Smooth muscle cell of the brain vasculature (primary cell): Measurements from ENCODE around the gene NAP1L5.

ENCODE experiments used
- DNase-seq: peaks from one replicate; pipeline ENCODE4 v3.0.0-alpha.2; 2012; ENCODE audit warnings: low read depth, low spot score

Gene NAP1L5, protein sequence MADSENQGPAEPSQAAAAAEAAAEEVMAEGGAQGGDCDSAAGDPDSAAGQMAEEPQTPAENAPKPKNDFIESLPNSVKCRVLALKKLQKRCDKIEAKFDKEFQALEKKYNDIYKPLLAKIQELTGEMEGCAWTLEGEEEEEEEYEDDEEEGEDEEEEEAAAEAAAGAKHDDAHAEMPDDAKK

DNA sequence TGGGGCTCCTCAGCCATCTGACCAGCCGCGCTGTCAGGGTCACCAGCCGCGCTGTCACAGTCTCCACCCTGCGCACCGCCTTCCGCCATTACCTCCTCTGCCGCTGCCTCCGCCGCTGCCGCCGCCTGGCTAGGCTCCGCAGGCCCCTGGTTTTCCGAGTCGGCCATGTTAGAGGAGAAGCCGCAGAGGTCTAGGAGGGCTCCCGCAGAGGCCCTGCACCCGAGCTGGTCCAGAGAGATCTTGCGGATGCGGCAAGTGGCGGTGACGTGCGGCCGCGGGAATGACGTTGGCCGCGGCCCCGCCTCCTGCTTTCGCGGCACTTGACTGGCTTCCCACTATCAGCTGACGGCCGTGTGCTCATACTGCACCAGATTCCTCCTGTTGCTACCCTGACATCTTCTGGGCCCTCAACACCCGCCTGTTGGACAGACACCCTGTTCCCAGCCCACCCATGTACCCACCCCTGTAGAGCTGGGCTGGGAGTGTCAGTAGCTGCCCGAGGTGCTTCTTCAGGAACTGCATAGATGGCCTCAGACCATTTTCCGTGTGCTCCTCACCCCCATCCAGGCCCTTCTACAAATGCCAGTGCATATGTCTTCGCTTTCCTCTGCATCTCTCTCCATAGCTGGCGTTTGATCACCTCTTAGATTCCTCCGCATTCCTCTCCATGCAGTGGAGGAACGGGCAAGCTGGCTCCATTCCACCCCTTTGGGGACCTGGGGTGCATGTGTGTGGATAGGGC is at the start of gene NAP1L5:
TSS of gene NAP1L5 (minus strand) at position 242 of the 742 bp plus-strand sequence. CDS start at position 167, 75 bp downstream.
- peak; percentile 26 for DNase-seq

GRCh38 chr4:88747351-88747750 is 49.7 kb upstream of the NAP1L5 start:
- DNase-seq = no peak

- no peak for DNase-seq
These were observed 48.6 kb upstream of the NAP1L5 start for GRCh38 chr4:88746206-88746605.

- no peak for DNase-seq
These were observed 48.0 kb upstream of the NAP1L5 start for GRCh38 chr4:88745581-88746163.

GRCh38 chr4:88745175-88745574 is 47.5 kb upstream of the NAP1L5 start:
- DNase-seq = no peak

DNA sequence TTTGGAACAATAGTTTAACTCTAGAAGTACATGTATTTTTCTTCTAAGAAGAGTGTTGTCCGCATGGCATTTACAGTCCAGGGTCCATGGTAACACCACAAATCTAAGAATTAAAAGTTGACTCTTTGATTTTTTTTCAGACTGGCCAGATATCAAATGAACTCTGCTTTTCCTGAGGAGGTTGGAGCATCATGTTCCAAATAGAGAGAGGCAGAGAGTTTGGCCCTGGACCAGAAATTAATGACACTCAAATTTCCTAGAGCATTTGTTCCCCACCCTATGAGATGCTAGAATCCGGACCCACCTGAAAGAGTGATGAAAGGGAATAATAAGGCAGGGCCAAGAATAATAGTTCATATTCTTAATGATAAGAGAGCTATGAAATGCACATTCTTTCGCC is 47.0 kb upstream of the NAP1L5 start:
- DNase-seq = no peak

GRCh38 chr4:88743696-88744095 is 46.1 kb upstream of the NAP1L5 start:
- DNase-seq = no peak

- DNase-seq = no peak
These were observed 44.9 kb upstream of the NAP1L5 start for GRCh38 chr4:88742561-88742960.

DNA sequence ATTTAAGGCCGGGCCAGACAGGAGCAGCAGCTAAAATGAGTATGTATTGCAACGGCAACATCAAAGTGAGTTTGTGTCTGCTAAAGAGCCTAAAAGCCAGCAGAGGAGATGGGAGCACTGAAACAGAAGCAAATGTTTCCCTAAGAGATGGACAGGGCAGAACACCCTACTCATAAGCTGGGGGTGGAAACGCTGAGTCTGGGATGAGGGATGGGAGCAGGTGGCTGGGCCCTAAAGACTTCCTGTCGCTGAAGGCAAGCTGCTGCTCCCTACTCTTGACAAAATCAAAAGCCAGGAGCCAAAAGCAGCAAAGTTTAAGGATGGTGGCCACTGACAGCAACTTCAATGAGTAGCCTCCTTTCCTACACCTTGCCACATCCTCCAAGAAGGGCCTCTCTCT is 40.6 kb upstream of the NAP1L5 start:
- DNase-seq = no peak

GRCh38 chr4:88737307-88737941 is 39.8 kb upstream of the NAP1L5 start:
- no peak for DNase-seq

DNA sequence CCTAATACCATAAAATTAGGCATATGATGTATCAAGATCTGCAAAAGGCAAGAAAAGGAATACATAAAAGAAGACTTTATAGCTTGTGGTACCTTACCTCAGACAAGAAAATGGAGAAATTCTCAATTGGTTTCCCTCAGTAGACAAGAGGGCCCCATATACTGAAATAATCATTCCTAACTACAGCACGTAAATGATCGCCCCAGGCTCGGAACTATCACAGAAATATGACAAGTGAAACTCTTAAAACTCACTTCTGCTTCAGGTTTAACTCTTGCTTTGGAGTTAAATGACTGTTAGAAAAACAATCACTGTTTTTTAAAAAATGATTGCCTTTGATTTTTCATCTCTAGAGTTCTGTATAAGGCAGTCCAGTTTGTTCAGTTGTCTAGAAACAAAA is 38.6 kb upstream of the NAP1L5 start:
- no peak for DNase-seq

DNA sequence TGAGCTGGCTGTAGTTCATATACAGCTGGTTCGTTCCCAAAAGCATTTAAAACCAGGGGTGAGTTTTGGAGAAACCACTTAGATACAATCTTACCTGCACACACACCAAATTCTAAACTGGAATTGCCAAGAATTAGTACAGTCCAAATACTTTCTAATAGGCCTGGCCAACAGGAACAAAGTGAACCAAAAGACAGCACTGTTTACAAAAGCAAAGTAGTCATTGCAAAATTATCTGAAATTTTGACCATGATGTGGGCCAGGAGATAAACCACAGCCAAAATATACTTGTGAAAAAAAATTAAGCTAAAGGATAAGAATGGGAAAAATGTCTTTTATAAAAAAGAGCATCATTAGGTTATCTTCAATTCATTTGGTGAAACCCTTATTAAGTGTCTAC is 37.9 kb upstream of the NAP1L5 start:
- DNase-seq = no peak

DNA sequence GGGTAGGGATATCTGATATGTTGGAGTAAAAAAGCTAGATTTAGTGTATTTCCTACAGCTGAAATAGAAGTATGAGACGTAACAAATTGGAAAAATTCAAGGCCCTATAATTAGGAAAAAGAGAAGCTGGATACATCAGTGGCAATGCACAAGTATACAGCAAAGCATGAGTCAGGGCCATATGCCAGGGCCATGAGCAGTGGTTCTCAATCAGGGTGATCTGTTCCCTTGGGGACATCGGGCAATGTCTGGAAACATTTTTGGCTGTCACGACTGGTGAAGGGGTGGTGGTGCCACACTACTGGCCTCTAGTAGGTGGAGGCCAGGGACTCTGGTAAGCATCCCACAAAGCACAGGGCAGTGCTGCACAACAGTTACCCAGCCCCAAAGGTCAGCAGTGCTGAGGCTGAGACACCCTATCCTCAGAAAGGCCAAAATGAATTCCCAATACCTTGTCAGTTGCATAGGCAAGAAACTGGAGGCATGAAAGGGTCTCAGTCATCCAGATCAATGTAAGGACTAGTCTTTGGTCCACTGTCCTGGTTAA is 36.8 kb upstream of the NAP1L5 start:
- DNase-seq = no peak

- no peak for DNase-seq
These were observed 35.2 kb upstream of the NAP1L5 start for GRCh38 chr4:88732714-88733368.

DNA sequence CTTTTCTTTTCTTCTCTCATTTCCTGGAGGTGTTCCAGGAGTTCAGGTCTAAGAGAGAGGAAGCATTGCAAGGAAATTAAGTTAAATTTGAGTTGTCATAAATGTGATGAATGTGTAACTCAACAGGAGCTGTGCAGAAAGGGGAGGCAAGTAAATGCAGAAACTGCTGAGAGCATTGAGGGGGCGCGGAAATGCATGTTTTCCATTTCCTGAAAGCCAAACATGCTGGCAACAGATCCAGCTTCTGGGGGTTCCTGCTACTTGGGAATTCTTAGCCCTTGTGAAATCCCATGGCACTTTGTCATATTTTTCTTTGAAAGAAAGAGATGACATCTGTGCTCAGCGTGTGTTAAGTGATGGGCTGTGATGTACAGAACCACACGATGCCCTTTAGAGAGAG is 33.8 kb upstream of the NAP1L5 start:
- no peak for DNase-seq

DNA sequence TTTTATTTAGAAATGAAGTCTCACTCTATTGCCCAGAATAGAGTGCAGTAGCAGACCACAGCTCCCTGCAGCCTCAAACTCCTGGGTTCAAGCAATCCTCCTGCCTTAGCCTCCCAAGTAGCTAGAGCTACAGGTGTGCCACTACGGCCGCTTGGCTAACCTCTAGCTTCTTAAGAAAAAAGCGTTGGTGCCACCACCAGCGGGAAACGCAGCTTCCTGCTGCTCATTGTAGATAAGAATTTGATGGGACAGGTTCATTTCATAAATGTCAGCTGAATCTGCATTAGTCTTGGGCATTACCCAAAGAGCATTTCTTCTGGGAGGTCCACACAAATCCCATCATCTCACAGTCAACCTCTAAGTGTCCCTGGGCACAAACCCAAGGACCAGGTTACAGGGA is 33.2 kb upstream of the NAP1L5 start:
- no peak for DNase-seq

GRCh38 chr4:88729146-88729760 is 31.6 kb upstream of the NAP1L5 start:
- DNase-seq = no peak

DNA sequence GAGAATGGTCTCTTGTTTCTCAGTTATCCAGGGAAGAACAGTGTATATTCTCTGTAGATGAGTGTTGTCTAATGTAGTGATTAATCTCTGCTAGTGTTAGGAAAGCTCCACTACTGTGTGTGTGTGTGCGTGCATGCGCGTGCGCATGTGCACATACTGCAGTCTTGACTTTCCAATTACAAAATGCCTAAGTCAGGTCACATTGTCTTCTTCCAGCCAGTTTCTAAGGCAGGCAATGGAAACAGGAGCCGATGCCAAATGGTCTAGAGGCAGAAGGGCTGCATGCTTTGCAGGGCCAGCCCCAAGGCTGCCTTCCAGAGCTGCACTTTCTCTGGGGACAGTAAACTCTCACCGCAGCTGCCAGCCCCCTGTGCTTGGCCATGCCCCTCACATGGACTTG is 30.5 kb upstream of the NAP1L5 start:
- DNase-seq = no peak

DNA sequence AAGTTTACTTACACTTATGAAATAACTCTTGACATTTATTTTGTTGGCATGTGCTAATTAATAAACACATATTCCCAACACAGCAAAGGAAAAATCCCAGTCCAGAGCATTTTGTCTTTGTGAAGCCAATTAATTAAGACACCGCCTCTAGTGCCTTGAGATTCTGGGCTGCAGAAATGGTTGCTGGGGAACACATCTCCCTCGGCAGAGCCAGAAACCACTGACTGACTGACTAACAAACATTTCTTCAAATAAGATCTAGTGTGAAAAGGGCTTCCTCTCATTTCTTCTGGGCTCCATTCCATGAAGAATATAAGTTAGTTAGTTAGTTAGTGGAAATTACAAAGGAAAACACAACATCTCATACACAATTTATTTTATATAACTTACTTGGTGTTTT is 28.4 kb upstream of the NAP1L5 start:
- DNase-seq = no peak

- no peak for DNase-seq
These were observed 27.5 kb upstream of the NAP1L5 start for GRCh38 chr4:88725143-88725542.

GRCh38 chr4:88724406-88724805 is 26.8 kb upstream of the NAP1L5 start:
- DNase-seq = no peak
